CD4-positive, alpha-beta T cell (primary cell): Measurements from ENCODE around the gene IDH1. TPM values are rescaled to one million over a fixed set of nuclear protein-coding genes. Genes with fewer than 3 reads are reported as not detected.
"Not testable (repeated sequence)": the region's sequence is repeated elsewhere in the genome, so short reads cannot be mapped to it uniquely, and the experiment has no call there.

Source experiments
- ATAC-seq: fragments of 200-7000 bp; cut with Tn5 transposase; one replicate; pipeline ENCODE4 v1.10.0; 2022; ENCODE audit warnings: mild to moderate bottlenecking; ENCODE audit not compliant: poor library complexity
- CTCF ChIA-PET: fragments of 350-600 bp; sonication (Branson Sonifier 250); formaldehyde crosslinking; loops from one replicate; lab custom pipeline; 2021; ENCODE audit warnings: antibody characterized with exemption, inconsistent platforms; lab: Charles Lee
- POLR2A ChIA-PET: fragments of 350-600 bp; sonication (Branson Sonifier 250); formaldehyde crosslinking; loops from one replicate; lab custom pipeline; 2021; ENCODE audit warnings: antibody characterized with exemption, inconsistent platforms; lab: Charles Lee
- DNase-seq, 14 experiments: peaks; one replicate each; pipeline ENCODE4 v3.0.0-alpha.2; 2013 to 2020; ENCODE audit warnings: mixed read lengths in 2 of 14
- H3K27ac ChIP-seq, 2 donors: one replicate each; pipeline versions ENCODE4 v1.5.1 to v1.7.0; 2013; ENCODE audit warnings: low read length in 2 of 2, low read depth in 1 of 2, mild to moderate bottlenecking in 1 of 2
- H3K27me3 ChIP-seq, 2 experiments: 1 replicate in 1 of 2; 2 replicates in 1 of 2; pipeline versions ENCODE4 v1.6.1 to v1.7.0; 2013; ENCODE audit warnings: low read length in 2 of 2, control low read depth in 1 of 2, mild to moderate bottlenecking in 1 of 2, moderate library complexity in 1 of 2; ENCODE audit not compliant: insufficient read depth in 2 of 2, control insufficient read depth in 1 of 2
- H3K36me3 ChIP-seq: one replicate; pipeline ENCODE4 v1.6.1; 2013; ENCODE audit warnings: low read length, control low read depth; ENCODE audit not compliant: insufficient read depth
- H3K4me1 ChIP-seq: one replicate; pipeline ENCODE4 v1.6.1; 2013; ENCODE audit warnings: low read length, control low read depth; ENCODE audit not compliant: insufficient read depth
- H3K4me3 ChIP-seq: one replicate; pipeline ENCODE4 v1.5.1; 2013; ENCODE audit warnings: mild to moderate bottlenecking, low read length, moderate library complexity
- H3K9me3 ChIP-seq, 2 experiments: 1 replicate in 1 of 2; 2 replicates in 1 of 2; pipeline versions ENCODE4 v1.6.1 to v1.7.0; 2013; ENCODE audit warnings: low read length in 2 of 2, mild to moderate bottlenecking in 2 of 2, control low read depth in 1 of 2, moderate library complexity in 1 of 2; ENCODE audit not compliant: control insufficient read depth in 1 of 2, insufficient read depth in 1 of 2
- H3K27ac Mint-ChIP-seq: one replicate; pipeline ENCODE4 v1.8.0; 2020; ENCODE audit warnings: mixed read lengths
- H3K27me3 Mint-ChIP-seq: one replicate; pipeline ENCODE4 v1.8.0; 2021; ENCODE audit warnings: mixed read lengths
- H3K36me3 Mint-ChIP-seq: one replicate; pipeline ENCODE4 v1.8.0; 2021; ENCODE audit warnings: low read depth, mixed read lengths
- H3K4me1 Mint-ChIP-seq: one replicate; pipeline ENCODE4 v1.8.0; 2021; ENCODE audit warnings: low read depth, mixed read lengths
- H3K4me3 Mint-ChIP-seq: one replicate; pipeline ENCODE4 v1.8.0; 2020; ENCODE audit warnings: mild to moderate bottlenecking, mixed read lengths
- H3K9me3 Mint-ChIP-seq: one replicate; pipeline ENCODE4 v1.8.0; 2020; ENCODE audit warnings: mixed read lengths
- CTCF ChIP-seq: fragments of 200-600 bp; IDR thresholded peaks from one replicate; pipeline ENCODE4 v1.8.0; 2022; ENCODE audit warnings: antibody characterized with exemption, mild to moderate bottlenecking
- intact Hi-C, 2 experiments: fragments of 100-400 bp; cut with DNase I in 1 of 2; cut with micrococcal nuclease in 1 of 2; formaldehyde crosslinking; loops; one replicate each; pipeline versions ENCODE4 v1.15.1 to v1.9.0; 2023 to 2025; cut with DNase I, micrococcal nuclease
- total RNA-seq, 174 experiments: library from RNA in 2 of 174; stranded (reverse) in 2 of 174; gene quantifications; one replicate each; pipeline ENCODE4 v1.2.3 and lab custom pipeline; 2021 to 2026

Gene IDH1
- total RNA-seq, 2 experiments from 2014 or later = 3.0 to 3.4 TPM

GRCh38 chr2:208266553-208266893, 11.7 kb upstream of the IDH1 start:
- ChIA-PET POLR2A (interaction anchor here (0.6 to 4.1 kb wide), 9 partner anchors 8 to 1123 kb away, joined by 3 to 51 read pairs (median 5); partner anchors contain the start of genes CCNYL1, CREB1, IDH1 and METTL21A), CTCF (interaction anchor here (8.8 kb wide), 1 partner anchor 13 kb away, joined by 57 read pairs; the partner anchor contains the start of gene IDH1)
- no peaks in the 10 kb centered on the region for H3K9me3 ChIP-seq
- Mint-ChIP-seq H3K4me1 (peaks cover 60% of the 10 kb centered on the region), H3K27me3 (no peaks in the 10 kb centered on the region), H3K9me3 (no peaks in the 10 kb centered on the region), H3K36me3 (peaks cover 37% of the 10 kb centered on the region), H3K27ac (peak overlapping the region; percentile 96), H3K4me3 (peak overlapping the region; percentile 96)
- H3K4me3 ChIP-seq = peak overlapping the region; percentile 90
- peaks cover 23% of the 10 kb centered on the region for H3K4me1 ChIP-seq
- peaks cover 4% of the 10 kb centered on the region for H3K36me3 ChIP-seq
- peak overlapping the region; percentile 54 to 83 for H3K27ac ChIP-seq
- no peaks in the 10 kb centered on the region for H3K27me3 ChIP-seq
- DNase-seq = no peak
- ATAC-seq = peak; percentile 9
- intact Hi-C loops = loop anchor here (1.0 to 10.0 kb wide), 5 partner anchors 12 to 1992 kb away; partner anchors contain the start of genes KANSL1L (in 1 of the 2), METTL21A (in 1 of the 2) and ZDBF2 (in 1 of the 2)
- no peak for TF ChIP-seq CTCF

- Histone ChIP-seq H3K36me3 (no peaks in the 10 kb centered on the region), H3K27me3 (no peaks in the 10 kb centered on the region), H3K9me3 (no peaks in the 10 kb centered on the region), H3K27ac (peak within 1 kb of the TSS; percentile 54 to 83), H3K4me3 (peak within 1 kb of the TSS; percentile 90), H3K4me1 (peaks cover 23% of the 10 kb centered on the region)
- peak; percentile 74 for ATAC-seq
- DNase-seq = peak; percentile 66 to 94 (median 83)
- Mint-ChIP-seq H3K27ac (peak within 1 kb of the TSS; percentile 96), H3K4me3 (peak within 1 kb of the TSS; percentile 96), H3K36me3 (peaks cover 32% of the 10 kb centered on the region), H3K27me3 (no peaks in the 10 kb centered on the region), H3K4me1 (peaks cover 55% of the 10 kb centered on the region), H3K9me3 (no peaks in the 10 kb centered on the region)
- no peak for TF ChIP-seq CTCF
- ChIA-PET POLR2A (interaction anchor here (0.8 to 4.1 kb wide), 9 partner anchors 9 to 1123 kb away, joined by 3 to 51 read pairs (median 5); partner anchors contain the start of genes CCNYL1, IDH1, METTL21A and PLEKHM3), CTCF (interaction anchor here (8.8 kb wide), 1 partner anchor 13 kb away, joined by 57 read pairs; the partner anchor contains the start of gene IDH1)
- intact Hi-C loops = loop anchor here (1.0 to 10.0 kb wide), 7 partner anchors 11 to 1991 kb away; partner anchors contain the start of genes METTL21A (in 2 of the 2), IDH1 (in 1 of the 2), KANSL1L (in 1 of the 2) and ZDBF2 (in 1 of the 2)
These were observed 11.1 kb upstream of the IDH1 start, which contains the start of gene PIKFYVE for GRCh38 chr2:208265801-208266552. PIKFYVE (plus strand) TSS chr2:208266255; CDS start chr2:208271520, 5,265 bp downstream.

- ATAC-seq (peak; percentile 71), DNase-seq (peak; percentile 22 to 72 (median 48))
- no peak for TF ChIP-seq CTCF
- Histone ChIP-seq H3K27ac (peak overlapping the region; percentile 54 to 83), H3K4me1 (peaks cover 23% of the 10 kb centered on the region), H3K4me3 (peak overlapping the region; percentile 90), H3K27me3 (no peaks in the 10 kb centered on the region), H3K36me3 (no peaks in the 10 kb centered on the region), H3K9me3 (no peaks in the 10 kb centered on the region)
- H3K4me1 Mint-ChIP-seq = peaks cover 53% of the 10 kb centered on the region
- peak overlapping the region; percentile 96 for H3K27ac Mint-ChIP-seq
- POLR2A ChIA-PET = interaction anchor here (0.7 to 4.1 kb wide), 7 partner anchors 11 to 1100 kb away, joined by 3 to 51 read pairs (median 4); partner anchors contain the start of genes CCNYL1, IDH1, METTL21A and PLEKHM3
- CTCF ChIA-PET = interaction anchor here (8.8 kb wide), 1 partner anchor 12 kb away, joined by 57 read pairs; the partner anchor contains the start of gene IDH1
- no peaks in the 10 kb centered on the region for H3K9me3 Mint-ChIP-seq
- intact Hi-C loops = loop anchor here (1.0 to 10.0 kb wide), 6 partner anchors 10 to 1991 kb away; partner anchors contain the start of genes METTL21A (in 2 of the 2), IDH1 (in 1 of the 2), KANSL1L (in 1 of the 2) and ZDBF2 (in 1 of the 2)
- H3K27me3 Mint-ChIP-seq = no peaks in the 10 kb centered on the region
- peaks cover 30% of the 10 kb centered on the region for H3K36me3 Mint-ChIP-seq
- peak overlapping the region; percentile 96 for H3K4me3 Mint-ChIP-seq
These were observed 10.5 kb upstream of the IDH1 start for GRCh38 chr2:208265371-208265800.

- H3K27ac Mint-ChIP-seq = not testable (repeated sequence)
These were observed 2.3 kb upstream of the IDH1 start for GRCh38 chr2:208256849-208257813.

More at GRCh38 chr2:208256849-208257813, 2.3 kb upstream of the IDH1 start:
- H3K9me3 ChIP-seq, ATAC-seq, DNase-seq, CTCF ChIA-PET, H3K4me3 ChIP-seq, POLR2A ChIA-PET, H3K27me3 Mint-ChIP-seq, H3K9me3 Mint-ChIP-seq, H3K27me3 ChIP-seq, H3K27ac ChIP-seq, H3K36me3 ChIP-seq: not testable (repeated sequence)
- H3K4me3 Mint-ChIP-seq = peak overlapping the region; percentile 70
- H3K36me3 Mint-ChIP-seq = peaks cover 23% of the 10 kb centered on the region
- H3K4me1 ChIP-seq = peaks cover 20% of the 10 kb centered on the region
- intact Hi-C loops = loop anchor here (5.0 to 10.0 kb wide), 5 partner anchors 152 to 1748 kb away; partner anchors contain the start of genes CCNYL1 (in 1 of the 2), FASTKD2 (in 1 of the 2), MDH1B (in 1 of the 2) and RPE (in 1 of the 2)
- H3K4me1 Mint-ChIP-seq = peaks cover 25% of the 10 kb centered on the region
